NCI-H1436 treated with DMSO at 0.1 percent for 48 hours (cell line): Measurements from ENCODE around the gene ECSCR.
"Not testable (repeated sequence)": the region's sequence is repeated elsewhere in the genome, so short reads cannot be mapped to it uniquely, and the experiment has no call there.

ENCODE experiments used
- DNase-seq: peaks from one replicate; lab custom pipeline; 2025; lab: John Stamatoyannopoulos, UW

The ECSCR gene

GRCh38 chr5:139445325-139446170 is 17.0 kb downstream of the ECSCR start:
- DNase-seq: no peak

GRCh38 chr5:139443831-139444453 is 18.6 kb downstream of the ECSCR start:
- no peak for DNase-seq

- DNase-seq: not testable (repeated sequence)
These were observed 22.1 kb downstream of the ECSCR start for GRCh38 chr5:139440416-139440815.

- DNase-seq: peak; percentile 80
These were observed 23.3 kb downstream of the ECSCR start, which contains the start of gene DNAJC18 for GRCh38 chr5:139439013-139439903. TSS of gene DNAJC18 (minus strand) at chr5:139439525. CDS start at chr5:139439445, 80 bp downstream.

- no peak for DNase-seq
These were observed 23.9 kb downstream of the ECSCR start for GRCh38 chr5:139438707-139439012.

- no peak for DNase-seq
These were observed 26.9 kb downstream of the ECSCR start for GRCh38 chr5:139435676-139436075.

- DNase-seq: no peak
These were observed 30.8 kb downstream of the ECSCR start for GRCh38 chr5:139431706-139432105.

GRCh38 chr5:139430015-139430414 is 32.5 kb downstream of the ECSCR start:
- no peak for DNase-seq

GRCh38 chr5:139426203-139426885 is 36.2 kb downstream of the ECSCR start:
- DNase-seq: no peak

GRCh38 chr5:139425497-139425896 is 37.0 kb downstream of the ECSCR start:
- DNase-seq: no peak

- peak; percentile 26 for DNase-seq
These were observed 40.1 kb downstream of the ECSCR start for GRCh38 chr5:139422307-139422893.

GRCh38 chr5:139419226-139420192 is 43.0 kb downstream of the ECSCR start:
- DNase-seq: no peak

GRCh38 chr5:139418793-139419192 is 43.8 kb downstream of the ECSCR start:
- no peak for DNase-seq

- no peak for DNase-seq
These were observed 45.3 kb downstream of the ECSCR start for GRCh38 chr5:139417214-139417613.

GRCh38 chr5:139416651-139417050 is 45.9 kb downstream of the ECSCR start:
- DNase-seq: no peak

- DNase-seq: no peak
These were observed 46.7 kb downstream of the ECSCR start for GRCh38 chr5:139415869-139416268.

- no peak for DNase-seq
These were observed 47.2 kb downstream of the ECSCR start for GRCh38 chr5:139415221-139415861.

- DNase-seq: no peak
These were observed 47.9 kb downstream of the ECSCR start for GRCh38 chr5:139414581-139415130.

- DNase-seq: no peak
These were observed 48.6 kb downstream of the ECSCR start for GRCh38 chr5:139413963-139414362.

- DNase-seq: no peak
These were observed 49.4 kb downstream of the ECSCR start for GRCh38 chr5:139413153-139413552.
